Colonic mucosa (tissue), 4 donors: Measurements from ENCODE around the gene SHMT2. TPM values are rescaled to one million over a fixed set of nuclear protein-coding genes. Genes with fewer than 3 reads are reported as not detected.

Experiments used
- DNase-seq: peaks from one replicate; pipeline ENCODE4 v3.0.0-alpha.2; 2020
- H3K27ac ChIP-seq: fragments of 200-600 bp; one replicate; pipeline ENCODE4 v1.8.0; 2021
- H3K27me3 ChIP-seq: fragments of 200-600 bp; one replicate; pipeline ENCODE4 v1.8.0; 2021
- H3K36me3 ChIP-seq: fragments of 200-600 bp; one replicate; pipeline ENCODE4 v1.8.0; 2021
- H3K4me1 ChIP-seq: fragments of 200-600 bp; one replicate; pipeline ENCODE4 v1.8.0; 2021; ENCODE audit warnings: mild to moderate bottlenecking
- H3K4me3 ChIP-seq: fragments of 200-600 bp; one replicate; pipeline ENCODE4 v1.8.0; 2021
- H3K9ac ChIP-seq, 2 donors: one replicate each; pipeline ENCODE4 v1.7.0; 2013; ENCODE audit warnings: control low read depth in 2 of 2, low read depth in 2 of 2, low read length in 2 of 2
- H3K9me3 ChIP-seq: fragments of 200-600 bp; one replicate; pipeline ENCODE4 v1.8.0; 2021
- CTCF ChIP-seq: fragments of 200-600 bp; IDR thresholded peaks from one replicate; pipeline ENCODE4 v1.8.0; 2022; ENCODE audit warnings: antibody characterized with exemption, mild to moderate bottlenecking
- intact Hi-C: fragments of 100-400 bp; cut with DNase I; formaldehyde crosslinking; loops from one replicate; pipeline ENCODE4 v1.14.1; 2022
- total RNA-seq, 2 donors: library from RNA; stranded (reverse); fragmentation: NEBNext Ultra II Directional in 1 of 2; extraction: Animal tissue kit (Norgen Biotek cat#: 25700) in 1 of 2; gene quantifications; one replicate each; pipeline ENCODE4 v1.2.1, GENCODE V29; 2021
- donor health status: healthy.
- donor health status: DM: no; HTN: no; CAD: no.
- donor health status: DM: no; HTN: no; CAD: no.

SHMT2 gene
- total RNA-seq, 2 donors from 2014 or later: 69.4 to 160 TPM

DNA sequence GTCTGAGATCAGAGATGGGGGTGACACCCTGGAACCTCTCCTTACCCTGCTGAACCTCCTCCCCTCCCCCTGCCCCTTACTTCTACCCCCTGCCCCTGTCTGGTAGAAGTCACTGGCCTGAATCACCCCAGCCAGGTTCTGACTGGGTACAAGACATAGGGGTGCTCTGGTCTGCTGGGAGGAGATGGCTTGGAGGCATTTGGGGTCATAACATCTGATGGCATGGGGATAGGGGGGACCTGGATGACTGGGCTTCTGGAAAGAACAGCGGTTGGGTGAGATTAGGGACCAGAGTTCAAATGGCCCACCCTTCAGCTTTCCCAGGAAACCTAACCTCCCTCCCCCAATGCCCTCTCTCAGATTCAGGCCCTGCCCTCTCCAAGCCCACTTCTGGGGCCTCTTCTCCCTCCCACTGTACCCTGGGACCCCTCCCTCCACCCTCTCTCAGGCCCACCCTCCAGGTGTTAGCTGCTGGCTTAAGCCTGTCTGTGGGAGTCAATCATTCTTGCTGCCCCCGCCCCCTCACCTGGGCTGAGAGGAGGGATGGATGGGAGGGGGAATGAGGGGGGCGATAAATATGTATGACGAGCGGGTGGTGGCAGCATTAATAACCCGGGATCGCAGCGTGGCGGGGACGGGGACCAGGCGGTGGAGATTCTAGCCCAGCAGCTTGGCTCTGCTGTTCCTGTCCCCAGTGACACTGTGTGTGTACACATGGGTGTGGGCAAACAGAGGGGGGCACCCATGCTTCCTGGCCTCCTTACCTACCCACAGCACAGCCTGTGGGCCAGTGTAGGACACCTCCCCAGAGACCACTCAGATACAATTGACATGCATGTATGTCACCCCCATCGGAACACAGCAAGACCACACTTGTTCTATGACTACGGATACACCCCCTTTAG, 7.0 kb upstream of the SHMT2 start:
- no peaks in the 10 kb centered on the region for H3K36me3 ChIP-seq
- no peak overlapping the region for H3K9ac ChIP-seq
- TF ChIP-seq CTCF: no peak
- no peak overlapping the region for H3K4me3 ChIP-seq
- intact Hi-C loops: no loop called here
- H3K27ac ChIP-seq: no peak overlapping the region
- H3K27me3 ChIP-seq: peaks cover 92% of the 10 kb centered on the region
- no peaks in the 10 kb centered on the region for H3K9me3 ChIP-seq
- peaks cover 4% of the 10 kb centered on the region for H3K4me1 ChIP-seq
- no peak for DNase-seq

GRCh38 chr12:57223191-57224165, 6.0 kb upstream of the SHMT2 start:
- no peak for TF ChIP-seq CTCF
- intact Hi-C loops: no loop called here
- no peaks in the 10 kb centered on the region for H3K9me3 ChIP-seq
- H3K9ac ChIP-seq: no peak overlapping the region
- peaks cover 83% of the 10 kb centered on the region for H3K27me3 ChIP-seq
- no peaks in the 10 kb centered on the region for H3K36me3 ChIP-seq
- no peak for DNase-seq
- no peak overlapping the region for H3K27ac ChIP-seq
- peaks cover 3% of the 10 kb centered on the region for H3K4me1 ChIP-seq
- no peak overlapping the region for H3K4me3 ChIP-seq

- peaks cover 3% of the 10 kb centered on the region for H3K4me1 ChIP-seq
- TF ChIP-seq CTCF: no peak
- no peak overlapping the region for H3K4me3 ChIP-seq
- H3K9ac ChIP-seq: no peak overlapping the region
- H3K27ac ChIP-seq: no peak overlapping the region
- no peaks in the 10 kb centered on the region for H3K36me3 ChIP-seq
- DNase-seq: no peak
- no peaks in the 10 kb centered on the region for H3K9me3 ChIP-seq
- intact Hi-C loops: no loop called here
- peaks cover 73% of the 10 kb centered on the region for H3K27me3 ChIP-seq
Observed at GRCh38 chr12:57224278-57224972, 5.1 kb upstream of the SHMT2 start.

GRCh38 chr12:57224973-57225679, 4.4 kb upstream of the SHMT2 start:
- intact Hi-C loops: no loop called here
- peaks cover 66% of the 10 kb centered on the region for H3K27me3 ChIP-seq
- no peaks in the 10 kb centered on the region for H3K36me3 ChIP-seq
- peaks cover 3% of the 10 kb centered on the region for H3K4me1 ChIP-seq
- no peak overlapping the region for H3K4me3 ChIP-seq
- DNase-seq: peak; percentile 67
- no peak overlapping the region for H3K27ac ChIP-seq
- no peaks in the 10 kb centered on the region for H3K9me3 ChIP-seq
- TF ChIP-seq CTCF: peak; percentile 81
- H3K9ac ChIP-seq: no peak overlapping the region
